ENCODE results near the gene MINPP1. TPM values are rescaled to one million over a fixed set of nuclear protein-coding genes. Genes with fewer than 3 reads are reported as not detected.

The MINPP1 gene
- total and polyA plus RNA-seq, 4 donors: 19.1 to 111 (median 24.6) TPM

- Histone ChIP-seq H3K4me3 (ENCODE audit: low read depth in 1 of 3, low read length in 3 of 3) (no peak overlapping the region), H3K9me3 (ENCODE audit: control insufficient read depth in 4 of 4, low read length in 3 of 4) (no peaks in the 10 kb centered on the region), H3K27ac (ENCODE audit: low read depth in 1 of 2, low read length in 2 of 2) (no peak overlapping the region), H3K36me3 (ENCODE audit: control insufficient read depth in 4 of 4, insufficient read depth in 3 of 4, low read depth in 1 of 4, low read length in 3 of 4) (peaks cover 0 to 2% (median under 1%) of the 10 kb centered on the region in 4 donors), H3K9ac (ENCODE audit: low read depth in 1 of 2, low read length in 2 of 2) (no peak overlapping the region), H3K4me1 (ENCODE audit: control insufficient read depth in 4 of 4, insufficient read depth in 4 of 4, low read length in 3 of 4) (peaks cover 5 to 10% (median 9%) of the 10 kb centered on the region in 4 donors), H3K27me3 (ENCODE audit: control insufficient read depth in 4 of 4, insufficient read depth in 4 of 4, low read length in 3 of 4) (no peaks in the 10 kb centered on the region)
- no peak for DNase-seq (ENCODE audit: low spot score)
- no peak for TF ChIP-seq EGR1 (IDR thresholded peaks at IDR 0.05; ENCODE audit: low read depth in 2 of 2)
- no peak for TF ChIP-seq CTCF (IDR thresholded peaks at IDR 0.05; ENCODE audit: low read depth, low read length, missing input control)
- no peak for TF ChIP-seq RXRA (IDR thresholded peaks at IDR 0.05)
- no peak for TF ChIP-seq ZBTB33 (IDR thresholded peaks at IDR 0.05)
- no peak for TF ChIP-seq HNF4G (IDR thresholded peaks at IDR 0.05)
- TF ChIP-seq GABPA (IDR thresholded peaks at IDR 0.05 in 1 of 2, conservative IDR thresholded peaks at IDR 0.05 in 1 of 2): no peak
- TF ChIP-seq NR2F2 (IDR thresholded peaks at IDR 0.05): no peak
- no peak for TF ChIP-seq FOXA2 (IDR thresholded peaks at IDR 0.05)
- TF ChIP-seq TAF1 (conservative IDR thresholded peaks at IDR 0.05): no peak
- TF ChIP-seq REST (IDR thresholded peaks at IDR 0.05): no peak
- TF ChIP-seq SP1 (IDR thresholded peaks at IDR 0.05): no peak
- TF ChIP-seq MAX (IDR thresholded peaks at IDR 0.05): no peak
- TF ChIP-seq RAD21 (IDR thresholded peaks at IDR 0.05): no peak
- no peak for TF ChIP-seq FOXA1 (IDR thresholded peaks at IDR 0.05)
- no peak for TF ChIP-seq JUND (IDR thresholded peaks at IDR 0.05)
- 88% methylated on average over 2 of the region's 2 CpGs for WGBS
These were observed 42.3 kb downstream of the MINPP1 start for GRCh38 chr10:87546971-87547413.

- Histone ChIP-seq H3K36me3 (ENCODE audit: control insufficient read depth in 4 of 4, insufficient read depth in 3 of 4, low read depth in 1 of 4, low read length in 3 of 4) (peaks cover 0 to 8% (median 6%) of the 10 kb centered on the region in 4 donors), H3K9ac (ENCODE audit: low read depth in 1 of 2, low read length in 2 of 2) (no peak overlapping the region), H3K4me3 (ENCODE audit: low read depth in 1 of 3, low read length in 3 of 3) (no peak overlapping the region), H3K4me1 (ENCODE audit: control insufficient read depth in 4 of 4, insufficient read depth in 4 of 4, low read length in 3 of 4) (peaks cover 5 to 10% (median 9%) of the 10 kb centered on the region in 4 donors), H3K9me3 (ENCODE audit: control insufficient read depth in 4 of 4, low read length in 3 of 4) (no peaks in the 10 kb centered on the region), H3K27ac (ENCODE audit: low read depth in 1 of 2, low read length in 2 of 2) (peak overlapping the region; percentile 4 to 16), H3K27me3 (ENCODE audit: control insufficient read depth in 4 of 4, insufficient read depth in 4 of 4, low read length in 3 of 4) (no peaks in the 10 kb centered on the region)
- TF ChIP-seq REST (IDR thresholded peaks at IDR 0.05): no peak
- TF ChIP-seq RXRA (IDR thresholded peaks at IDR 0.05): peak; percentile 4 to 59
- TF ChIP-seq RAD21 (IDR thresholded peaks at IDR 0.05): peak in 1 of 2 donors; percentile 50
- no peak for TF ChIP-seq ZBTB33 (IDR thresholded peaks at IDR 0.05)
- peak in 1 of 2 donors; percentile 43 for TF ChIP-seq HNF4A (conservative IDR thresholded peaks at IDR 0.05)
- TF ChIP-seq SP1 (IDR thresholded peaks at IDR 0.05): peak; percentile 37
- DNase-seq (ENCODE audit: low spot score): no peak
- 66% methylated on average over 3 of the region's 3 CpGs for WGBS
These were observed 43.1 kb downstream of the MINPP1 start for GRCh38 chr10:87547734-87548311.

Measured in liver (tissue), 9 donors.